ENCODE data around the gene TBL3.
"Not testable (repeated sequence)": the region's sequence is repeated elsewhere in the genome, so short reads cannot be mapped to it uniquely, and the experiment has no call there.

The TBL3 gene

GRCh38 chr16:1942810-1943726, 28.8 kb upstream of the TBL3 start, which contains the start of gene MSRB1:
MSRB1 (minus strand) TSS chr16:1943199; CDS start chr16:1943156, 43 bp downstream.
- DNase-seq (ENCODE audit: low read depth) = peak; percentile 99

GRCh38 chr16:1944612-1945199, 27.1 kb upstream of the TBL3 start:
- DNase-seq (ENCODE audit: low read depth) = no peak

DNA sequence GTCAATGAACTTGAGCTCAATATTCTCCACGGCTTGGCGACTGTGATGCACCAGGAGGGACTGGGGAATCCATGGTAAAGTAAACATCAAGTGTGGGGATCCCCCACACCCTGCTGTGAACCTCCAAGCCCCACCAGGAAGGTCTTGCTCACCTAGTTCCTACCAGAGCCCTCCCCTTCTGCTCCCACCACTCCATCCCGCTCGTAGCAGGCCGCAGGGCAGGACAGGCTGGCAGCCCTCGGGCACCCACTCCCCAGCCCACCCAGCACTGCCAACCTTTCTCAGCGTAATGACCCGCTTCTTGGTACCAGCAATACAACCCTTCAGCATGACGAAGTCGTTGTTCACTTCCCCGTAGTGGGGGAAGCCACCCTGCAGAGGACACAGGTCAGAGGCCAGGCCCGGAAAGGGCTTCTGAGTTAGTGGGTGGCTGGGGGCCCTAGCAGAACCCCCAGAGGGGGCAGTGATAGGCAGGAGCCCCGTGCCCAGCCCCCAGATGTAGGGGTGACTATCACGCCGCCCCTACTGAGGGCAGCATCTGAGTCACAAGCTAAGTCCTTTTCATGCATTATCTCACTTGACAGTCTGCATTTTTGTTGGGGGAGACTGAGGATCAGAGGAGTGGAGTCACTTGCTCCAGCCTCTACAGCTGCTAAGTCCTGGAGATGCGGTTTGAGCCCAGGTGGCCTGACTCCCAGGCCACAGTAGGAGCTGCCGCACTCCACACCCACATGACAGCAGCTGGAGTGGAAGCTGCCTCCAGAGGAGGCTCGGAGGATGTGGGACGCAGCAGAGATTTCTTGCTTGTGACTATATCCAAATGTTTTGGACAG, 26.1 kb upstream of the TBL3 start:
- no peak for DNase-seq (ENCODE audit: low read depth)

GRCh38 chr16:1946495-1947368, 25.1 kb upstream of the TBL3 start:
- DNase-seq (ENCODE audit: low read depth) = no peak

GRCh38 chr16:1947369-1947670, 24.5 kb upstream of the TBL3 start:
- no peak for DNase-seq (ENCODE audit: low read depth)

DNA sequence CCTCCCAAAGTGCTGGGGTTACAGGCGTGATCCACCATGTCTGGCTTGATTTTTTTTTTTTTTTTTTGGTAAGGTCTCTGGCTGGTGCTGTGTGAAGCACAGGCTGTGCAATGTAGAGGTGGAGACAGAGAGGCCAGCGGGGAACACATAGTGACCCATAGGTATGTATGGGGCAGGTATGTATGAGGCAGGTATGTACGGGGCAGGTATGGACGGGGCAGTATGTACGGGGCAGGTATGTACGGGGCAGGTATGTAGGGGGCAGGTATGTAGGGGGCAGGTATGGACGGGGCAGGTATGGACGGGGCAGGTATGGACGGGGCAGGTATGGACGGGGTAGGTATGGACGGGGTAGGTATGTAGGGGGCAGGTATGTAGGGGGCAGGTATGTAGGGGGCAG, 22.3 kb upstream of the TBL3 start:
- no peak for DNase-seq (ENCODE audit: low read depth)

GRCh38 chr16:1950047-1950446, 21.8 kb upstream of the TBL3 start:
- DNase-seq (ENCODE audit: low read depth) = no peak

- DNase-seq (ENCODE audit: low read depth) = no peak
These were observed 21.3 kb upstream of the TBL3 start for GRCh38 chr16:1950559-1950958.

- DNase-seq (ENCODE audit: low read depth) = no peak
These were observed 18.1 kb upstream of the TBL3 start for GRCh38 chr16:1953734-1954133.

DNA sequence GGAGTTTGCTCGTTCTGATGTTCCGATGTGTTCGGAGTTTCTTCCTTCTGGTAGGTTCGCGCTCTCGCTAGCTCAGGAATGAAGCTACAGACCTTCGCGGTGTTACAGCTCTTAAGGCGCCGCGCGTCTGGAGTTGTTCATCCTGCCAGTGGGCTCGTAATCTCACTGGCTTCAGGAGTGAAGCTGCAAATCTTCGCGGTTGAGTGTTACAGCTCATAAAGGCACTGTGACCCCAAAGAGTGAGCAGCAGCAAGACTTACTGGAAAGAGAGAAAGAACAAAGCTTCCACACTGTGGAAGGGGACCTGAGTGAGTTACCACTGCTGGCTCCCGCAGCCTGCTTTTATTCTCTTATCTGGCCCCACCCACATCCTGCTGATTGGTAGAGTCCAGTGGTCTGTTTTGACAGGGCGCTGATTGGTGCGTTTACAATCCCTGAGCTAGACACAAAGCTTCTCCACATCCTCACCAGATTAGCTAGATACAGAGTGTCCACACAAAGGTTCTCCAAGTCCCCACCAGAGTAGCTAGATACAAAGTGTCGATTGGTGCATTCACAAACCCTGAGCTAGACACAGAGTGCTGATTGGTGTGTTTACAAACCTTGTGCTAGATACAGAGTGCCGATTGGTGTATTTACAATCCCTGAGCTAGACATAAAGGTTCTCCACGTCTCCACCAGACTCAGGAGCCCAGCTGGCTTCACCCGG, 14.3 kb upstream of the TBL3 start:
- DNase-seq (ENCODE audit: low read depth) = not testable (repeated sequence)

DNA sequence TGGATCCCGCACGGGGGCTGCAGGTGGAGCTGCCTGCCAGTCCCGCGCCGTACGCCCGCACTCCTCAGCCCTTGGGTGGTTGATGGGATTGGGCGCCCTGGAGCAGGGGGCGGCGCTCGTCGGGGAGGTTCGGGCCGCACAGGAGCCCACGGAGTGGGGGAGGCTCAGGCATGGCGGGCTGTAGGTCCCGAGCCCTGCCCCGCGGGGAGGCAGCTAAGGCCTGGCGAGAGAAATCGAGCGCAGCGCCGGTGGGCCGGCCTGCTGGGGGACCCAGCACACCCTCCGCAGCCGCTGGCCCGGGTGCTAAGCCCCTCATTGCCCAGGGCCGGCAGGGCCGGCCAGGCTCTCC, 13.7 kb upstream of the TBL3 start:
- not testable (repeated sequence) for DNase-seq (ENCODE audit: low read depth)

DNA sequence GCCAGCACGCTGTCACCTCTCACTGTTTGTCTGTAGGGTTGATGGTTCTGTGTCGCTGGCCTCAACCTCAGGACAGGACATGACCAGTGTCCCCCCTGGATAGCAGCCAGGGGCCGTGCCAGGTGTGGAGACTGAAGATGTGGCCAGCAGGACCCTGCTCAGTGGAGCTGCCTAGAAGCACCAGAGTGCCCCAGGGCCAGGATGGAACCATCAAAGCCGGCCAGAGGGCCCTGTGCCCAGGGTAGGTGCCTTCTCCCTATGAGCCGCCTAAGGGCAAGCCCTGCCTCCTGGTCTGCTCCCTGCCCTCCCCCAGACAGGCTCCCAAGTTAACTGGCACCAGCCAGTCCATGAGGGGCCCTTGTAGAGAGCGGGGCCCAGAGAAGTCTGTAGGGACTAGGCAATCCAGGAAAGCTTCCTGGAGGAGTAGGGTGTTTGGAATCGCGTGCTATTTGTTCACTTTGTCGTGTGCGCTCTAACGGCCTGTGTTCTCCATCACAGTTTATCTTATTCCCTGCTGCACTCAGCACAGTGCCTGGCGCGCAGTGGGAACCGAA, 13.1 kb upstream of the TBL3 start:
- DNase-seq (ENCODE audit: low read depth) = no peak

DNA sequence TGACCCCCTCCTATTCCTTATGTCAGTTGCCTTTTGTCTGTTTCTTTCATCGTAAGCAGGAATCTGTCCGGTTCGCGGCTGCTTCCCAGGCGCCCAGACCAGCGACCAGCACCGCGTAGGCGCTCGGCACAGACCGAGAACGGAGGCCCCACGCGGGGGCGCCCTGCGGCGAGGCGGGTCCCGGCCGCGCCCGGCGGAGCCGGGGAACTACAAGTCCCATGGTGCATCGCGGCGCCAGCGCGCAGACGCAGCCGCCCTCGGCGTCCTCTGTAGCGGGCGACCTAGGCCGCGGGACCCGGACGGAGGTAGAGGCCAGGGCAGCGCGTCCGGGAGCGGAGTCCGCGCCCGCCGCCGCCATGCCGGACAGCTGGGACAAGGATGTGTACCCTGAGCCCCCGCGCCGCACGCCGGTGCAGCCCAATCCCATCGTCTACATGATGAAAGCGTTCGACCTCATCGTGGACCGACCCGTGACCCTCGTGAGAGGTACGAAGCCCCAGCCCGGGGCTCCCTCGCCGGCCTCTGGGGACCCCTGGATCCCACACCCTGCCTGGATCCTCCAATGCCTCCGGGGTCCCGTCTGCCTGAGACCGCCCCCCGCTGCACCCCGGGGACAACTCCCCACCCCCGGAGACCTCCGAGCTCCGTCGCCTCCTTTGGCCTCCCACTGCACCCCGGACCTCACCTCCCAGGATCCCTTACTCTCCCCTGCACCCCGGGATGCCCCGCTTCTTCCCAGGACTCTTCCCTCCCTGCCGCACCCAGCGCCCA, 12.4 kb upstream of the TBL3 start, which contains the start of gene NDUFB10:
NDUFB10 (plus strand) TSS at position 270 of the 771 bp plus-strand sequence; CDS start at position 357, 87 bp downstream.
- peak; percentile 89 for DNase-seq (ENCODE audit: low read depth)

GRCh38 chr16:1960665-1961630, 10.9 kb upstream of the TBL3 start:
- peak; percentile 42 for DNase-seq (ENCODE audit: low read depth)

GRCh38 chr16:1961651-1962067, 10.2 kb upstream of the TBL3 start:
- DNase-seq (ENCODE audit: low read depth) = no peak

DNA sequence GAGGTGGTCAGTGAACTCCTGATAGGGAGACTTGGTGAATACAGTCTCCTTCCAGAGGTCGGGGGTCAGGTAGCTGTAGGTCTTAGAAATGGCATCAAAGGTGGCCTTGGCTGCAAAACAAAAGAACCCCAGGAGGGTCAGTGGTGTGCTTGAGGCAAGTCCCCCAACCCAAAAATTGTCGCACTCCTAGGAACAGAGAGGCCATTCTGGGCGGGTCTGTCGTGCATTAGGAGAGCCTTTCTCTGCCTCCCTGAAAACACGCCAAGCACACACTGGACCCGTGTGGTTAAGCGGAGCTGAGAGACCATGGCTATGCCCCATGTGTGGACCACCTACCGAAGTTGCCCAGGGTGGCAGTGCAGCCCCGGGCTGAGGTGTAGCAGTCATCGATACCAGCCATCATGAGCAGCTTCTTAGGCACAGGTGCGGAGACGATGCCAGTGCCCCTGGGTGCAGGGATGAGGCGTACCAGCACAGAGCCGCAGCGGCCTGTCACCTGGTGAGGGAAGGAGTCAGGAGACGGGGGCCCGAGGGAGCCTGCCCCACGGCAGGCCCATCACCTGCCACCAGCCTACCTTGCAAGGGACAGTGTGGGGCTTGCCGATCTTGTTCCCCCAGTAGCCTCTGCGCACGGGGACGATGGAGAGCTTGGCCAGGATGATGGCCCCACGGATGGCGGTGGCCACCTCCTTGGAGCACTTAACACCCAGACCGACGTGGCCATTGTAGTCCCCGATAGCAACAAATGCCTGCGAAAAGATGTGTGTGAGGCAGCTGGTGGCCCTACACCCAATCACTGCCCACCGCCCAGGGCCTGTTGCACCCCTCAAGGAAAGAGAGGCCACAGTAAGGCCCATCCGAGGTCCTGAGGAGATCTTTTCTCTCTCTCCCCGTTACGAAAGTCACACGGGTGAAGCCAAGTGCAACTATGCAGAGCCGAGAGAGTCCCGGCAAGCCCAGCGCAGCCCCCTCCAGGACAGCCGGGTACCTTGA, 9.4 kb upstream of the TBL3 start:
- DNase-seq (ENCODE audit: low read depth) = not testable (repeated sequence)

GRCh38 chr16:1963806-1964505, 7.9 kb upstream of the TBL3 start:
- DNase-seq (ENCODE audit: low read depth) = peak; percentile 48
